Endometrial microvascular endothelial cells (primary cell): ENCODE measurements around the gene SAFB2. TPM values are rescaled to one million over a fixed set of nuclear protein-coding genes. Genes with fewer than 3 reads are reported as not detected.
"Not testable (repeated sequence)": the region's sequence is repeated elsewhere in the genome, so short reads cannot be mapped to it uniquely, and the experiment has no call there.

Source experiments
- in situ Hi-C: cut with HindIII; loops from 2 replicates; pipeline ENCODE4 v1.10.0; 2017; ENCODE audit warnings: low sequenced_read_pairs, low pct_unique_long_range_greater_than_20kb; ENCODE audit errors: inconsistent ontology term
- total RNA-seq: library from RNA; depleted of rRNA; stranded (reverse); fragments of >200 nt; gene quantifications from one replicate; pipeline ENCODE4 v1.2.3, GENCODE V29; 2015; ENCODE audit errors: inconsistent ontology term

Gene SAFB2
- total RNA-seq, 1 donor from 2014 or later = 17.8 TPM

- in situ Hi-C loops = no loop called here
These were observed 9.4 kb downstream of the SAFB2 start for GRCh38 chr19:5612891-5613865.

DNA sequence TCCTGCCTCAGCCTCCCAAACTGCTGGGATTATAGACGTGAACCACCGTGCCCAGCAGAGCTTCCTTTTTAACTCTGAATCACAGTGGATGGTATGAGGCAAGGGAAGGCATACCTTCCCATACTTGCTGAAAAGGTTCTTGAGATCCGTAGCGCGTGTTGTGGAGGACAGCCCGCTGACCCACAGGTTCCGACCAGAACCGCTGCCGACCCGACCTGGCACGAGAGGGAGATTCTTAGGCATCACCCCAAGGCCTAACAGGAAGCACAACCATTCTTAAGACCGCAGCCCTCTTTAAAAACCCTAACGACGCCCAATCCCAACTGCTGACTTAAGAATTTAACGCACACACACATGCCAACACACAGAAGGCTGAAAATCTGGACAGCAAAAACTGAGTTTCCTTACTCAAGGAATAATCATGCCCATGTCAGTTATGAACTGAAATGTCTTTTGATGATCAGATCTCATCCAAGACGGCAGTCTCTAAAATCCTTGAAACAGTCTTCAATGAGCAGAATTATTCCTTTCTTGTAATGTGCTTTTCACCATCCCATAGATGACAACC, 12.6 kb downstream of the SAFB2 start:
- in situ Hi-C loops = no loop called here

- in situ Hi-C loops = not testable (repeated sequence)
These were observed 13.8 kb downstream of the SAFB2 start for GRCh38 chr19:5608766-5609165.

- in situ Hi-C loops = no loop called here
These were observed 14.3 kb downstream of the SAFB2 start for GRCh38 chr19:5608291-5608690.

- in situ Hi-C loops = no loop called here
These were observed 15.0 kb downstream of the SAFB2 start for GRCh38 chr19:5607318-5608275.

DNA sequence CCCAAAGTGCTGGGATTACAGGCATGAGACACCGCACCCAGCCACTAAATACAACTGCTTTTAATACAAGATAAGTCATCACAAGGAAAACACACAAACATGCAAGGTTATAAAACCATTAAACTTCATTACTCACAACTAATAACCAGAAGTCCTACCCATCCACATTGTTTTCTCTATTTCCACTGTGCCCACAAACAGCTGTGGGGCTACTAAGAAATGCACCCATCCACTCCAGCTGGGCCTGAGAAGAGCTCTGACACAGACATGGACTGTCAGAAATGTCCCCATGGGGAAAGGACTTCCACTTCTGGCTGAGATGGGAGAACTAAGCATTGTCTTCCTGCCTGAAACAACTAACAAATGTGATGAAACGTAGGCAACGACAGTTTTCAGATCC, 17.2 kb downstream of the SAFB2 start:
- in situ Hi-C loops = no loop called here

DNA sequence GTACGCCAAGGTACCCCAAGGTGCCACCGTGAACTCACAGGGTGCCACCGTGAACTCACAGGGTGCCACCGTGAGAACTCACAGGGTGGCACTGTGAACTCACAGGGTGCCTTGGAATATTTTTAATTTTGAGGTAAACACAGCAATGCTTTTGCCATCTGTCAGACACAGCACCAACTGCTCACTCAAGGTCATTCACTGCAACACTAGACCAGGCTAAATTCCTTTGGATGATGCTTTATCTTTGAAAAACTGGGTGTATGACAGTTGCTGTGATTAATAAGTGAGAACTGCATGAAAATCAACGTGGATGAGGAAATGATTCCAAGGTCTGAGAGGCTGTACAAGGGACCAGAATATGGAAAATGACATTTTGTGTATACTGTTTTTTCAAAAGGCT, 18.9 kb downstream of the SAFB2 start:
- in situ Hi-C loops = no loop called here

- in situ Hi-C loops = no loop called here
These were observed 21.8 kb downstream of the SAFB2 start for GRCh38 chr19:5600797-5601196.

- in situ Hi-C loops = no loop called here
These were observed 26.8 kb downstream of the SAFB2 start for GRCh38 chr19:5595745-5596144.

- in situ Hi-C loops = no loop called here
These were observed 27.4 kb downstream of the SAFB2 start for GRCh38 chr19:5595129-5595528.

DNA sequence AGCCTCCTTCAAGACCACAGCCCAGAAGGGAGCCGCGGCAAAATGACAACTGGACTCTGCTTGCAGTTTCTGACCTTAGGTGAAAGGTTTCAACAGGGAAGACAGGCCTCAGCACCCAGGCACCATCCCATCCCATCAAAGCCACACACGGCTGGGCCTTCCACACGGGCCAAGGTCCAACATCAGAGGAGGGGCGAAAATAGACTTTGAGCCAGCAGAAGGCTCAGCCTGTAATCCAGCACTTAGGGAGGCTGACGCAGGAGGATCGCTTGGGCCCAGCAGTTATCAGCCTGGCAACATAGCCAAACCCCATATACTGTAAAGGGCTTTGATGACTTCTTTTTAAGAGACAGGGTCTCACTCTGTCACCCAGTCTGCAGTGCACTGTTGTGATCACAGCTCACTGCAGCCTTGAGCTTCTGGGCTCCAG, 28.0 kb downstream of the SAFB2 start:
- in situ Hi-C loops = no loop called here

DNA sequence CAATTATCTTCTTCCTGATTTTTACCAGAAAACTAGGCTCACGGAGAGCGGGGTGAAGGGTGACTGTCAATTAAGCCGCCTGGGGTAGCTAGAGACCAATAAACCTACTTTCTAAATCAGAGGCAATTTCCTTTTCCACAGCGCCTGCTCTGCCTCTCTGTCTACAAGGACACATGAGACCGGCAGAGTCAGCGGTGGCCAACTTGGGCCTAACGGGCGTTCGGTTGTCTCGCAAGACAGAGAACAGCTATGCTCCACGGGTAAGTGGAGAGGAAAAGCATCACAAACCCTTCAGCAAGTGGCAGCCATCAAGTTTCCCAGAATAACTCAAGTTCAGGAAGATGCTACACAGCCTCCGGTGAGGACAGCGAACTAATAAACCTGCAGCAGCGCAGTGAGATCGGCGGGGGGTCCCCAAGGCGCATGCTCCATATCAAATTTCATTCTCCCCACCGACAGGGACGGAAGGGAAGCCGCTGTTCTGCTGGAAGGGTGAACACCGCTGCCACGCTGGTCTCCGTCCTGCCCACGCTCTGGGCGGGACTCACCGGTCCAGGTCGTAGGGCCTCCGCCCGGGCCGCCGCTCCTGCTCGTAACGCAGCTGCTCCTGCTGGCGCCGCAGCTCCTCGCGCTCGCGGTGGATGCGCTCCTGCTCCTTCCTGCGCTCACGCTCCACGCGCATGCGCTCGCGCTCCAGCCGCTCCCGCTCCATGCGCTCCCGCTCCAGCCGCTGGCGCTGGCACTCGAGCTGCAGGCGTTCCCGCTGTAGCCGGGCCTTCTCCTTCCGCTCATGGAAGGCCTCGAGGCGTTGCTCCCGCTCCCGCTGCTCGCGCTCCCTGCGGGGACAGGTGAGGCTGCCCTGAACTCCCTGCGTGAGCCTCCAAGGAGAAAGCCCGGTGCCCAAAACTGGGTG, 29.0 kb downstream of the SAFB2 start:
- in situ Hi-C loops = no loop called here

- in situ Hi-C loops = no loop called here
These were observed 29.8 kb downstream of the SAFB2 start for GRCh38 chr19:5592531-5593342.

DNA sequence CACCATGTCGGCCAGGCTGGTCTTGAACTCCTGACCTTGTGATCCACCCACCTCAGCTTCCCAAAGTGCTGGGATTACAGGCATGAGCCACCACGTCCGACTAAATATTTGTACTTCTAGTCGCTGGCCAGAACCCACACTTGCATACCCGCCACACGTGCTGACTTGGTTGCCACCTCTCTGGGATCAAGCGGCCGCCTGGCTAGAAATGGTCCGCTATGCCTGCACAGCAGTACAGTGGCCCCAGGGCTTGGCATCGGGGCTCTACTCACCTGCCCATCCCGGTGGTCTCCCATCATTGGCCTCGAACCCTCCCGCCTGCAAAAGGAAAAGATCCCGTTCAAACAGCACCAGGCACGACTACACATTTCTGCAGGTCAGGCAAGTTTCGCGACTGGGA, 31.1 kb downstream of the SAFB2 start:
- in situ Hi-C loops = no loop called here

- in situ Hi-C loops = no loop called here
These were observed 31.8 kb downstream of the SAFB2 start for GRCh38 chr19:5590865-5591154.

- in situ Hi-C loops = no loop called here
These were observed 32.3 kb downstream of the SAFB2 start for GRCh38 chr19:5590151-5590864.
